ENCODE data around the gene CAMK2B.

CAMK2B gene

DNA sequence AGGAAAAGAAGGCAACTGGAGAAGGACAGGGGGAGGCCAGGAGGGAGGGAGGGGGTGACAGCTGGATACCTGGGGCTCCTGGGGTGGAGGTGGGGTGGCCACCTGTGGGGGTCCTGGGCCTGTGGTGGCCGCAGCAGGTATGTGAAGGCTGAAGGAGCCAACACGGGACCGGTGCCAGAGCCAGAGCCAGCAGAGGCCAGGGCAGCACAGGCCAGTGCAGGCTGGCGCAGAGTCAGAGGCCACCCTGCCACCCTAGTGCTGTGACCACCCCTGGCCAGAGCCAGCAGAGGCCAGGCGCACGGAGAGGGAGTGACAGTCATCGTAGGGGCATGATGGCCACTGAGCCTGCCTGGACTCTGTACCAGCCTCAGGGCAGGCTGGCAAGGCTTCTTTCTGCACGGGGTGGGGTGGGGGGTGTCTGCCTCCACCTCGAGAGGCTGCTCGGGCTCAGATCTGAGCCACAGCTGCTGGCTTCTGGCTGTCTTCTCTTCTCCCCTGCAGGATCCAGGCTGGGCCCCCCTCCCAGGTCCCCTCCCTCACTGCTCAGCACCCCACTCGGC lies 95.8 kb downstream of the CAMK2B start:
- no peak for DNase-seq (ENCODE audit: low spot score)

DNA sequence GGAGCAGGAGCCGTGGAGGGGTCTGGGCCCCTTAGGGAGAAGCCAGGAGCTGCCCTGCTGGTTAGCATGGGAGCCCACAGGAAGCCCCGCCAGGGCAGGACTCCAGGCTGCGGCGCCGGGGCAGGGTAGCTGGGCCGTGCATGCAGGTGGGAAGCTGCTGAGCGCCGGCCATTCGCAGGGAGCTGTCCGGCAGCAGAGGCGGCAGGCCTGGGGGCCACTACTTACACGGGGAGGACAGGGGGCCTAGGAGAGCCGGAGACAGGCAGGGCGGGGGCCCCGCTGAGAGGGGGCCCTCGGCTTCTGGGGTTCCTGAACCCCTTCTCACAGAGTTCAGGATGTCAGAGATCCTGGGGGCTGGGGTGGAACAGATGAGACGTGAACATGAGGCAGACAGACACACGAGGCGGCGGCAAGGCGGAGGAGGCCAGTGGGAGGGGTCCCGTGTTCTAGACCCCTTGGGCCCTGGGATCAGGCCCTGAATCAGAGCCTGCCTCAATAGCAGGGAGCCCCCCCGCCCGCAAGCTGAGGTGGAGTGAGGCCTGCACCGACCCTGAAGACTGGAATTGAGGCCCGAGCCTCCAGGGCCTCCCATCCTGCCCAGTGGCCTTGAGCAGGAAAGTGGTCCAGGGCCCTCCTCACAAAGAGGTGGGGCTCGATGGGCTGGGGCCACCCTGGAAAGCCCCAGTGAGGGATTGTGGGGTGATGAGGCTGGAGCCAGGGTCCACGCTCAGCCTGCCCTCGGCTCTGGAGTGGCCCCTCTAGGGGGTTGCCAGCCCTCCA lies 96.6 kb downstream of the CAMK2B start:
- DNase-seq (ENCODE audit: low spot score): no peak

DNA sequence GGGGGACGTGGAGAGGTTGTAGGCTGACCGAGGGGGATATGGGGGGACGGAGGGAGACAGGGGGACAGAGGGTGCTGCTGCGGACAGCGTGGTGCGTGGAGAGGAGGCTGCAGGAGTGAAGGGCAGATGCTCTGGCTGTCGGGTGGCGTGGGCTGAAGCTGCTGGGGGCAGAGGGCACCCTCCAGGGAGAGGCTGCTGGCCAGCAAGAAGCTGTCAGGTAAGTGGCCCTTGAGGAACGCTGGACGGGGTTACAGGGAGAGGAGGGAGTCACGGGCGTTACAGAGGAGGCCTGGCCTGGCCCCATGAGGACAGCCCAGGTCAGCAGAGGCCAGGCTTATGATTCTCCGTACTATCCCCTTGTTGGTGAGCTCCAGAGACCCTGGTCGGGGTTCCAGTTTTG lies 97.5 kb downstream of the CAMK2B start:
- DNase-seq (ENCODE audit: low spot score): no peak

DNA sequence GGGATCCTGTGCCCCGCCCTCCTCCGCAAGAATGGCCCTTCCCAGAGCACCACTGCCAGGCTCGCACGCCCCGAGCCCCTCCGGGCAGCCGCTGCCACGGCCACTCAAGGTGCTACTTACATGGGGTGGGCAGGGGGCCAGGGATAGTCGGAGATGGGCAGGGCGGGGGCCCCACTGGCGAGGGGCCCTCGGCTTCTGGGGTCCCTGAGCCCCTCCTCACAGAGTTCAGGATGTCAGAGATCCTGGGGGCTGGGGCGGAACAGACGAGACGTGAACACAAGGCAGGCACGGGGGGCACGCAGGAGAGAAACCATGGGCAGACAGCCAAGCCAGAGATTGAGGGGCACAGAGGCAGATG lies 99.0 kb downstream of the CAMK2B start:
- DNase-seq (ENCODE audit: low spot score): no peak

DNA sequence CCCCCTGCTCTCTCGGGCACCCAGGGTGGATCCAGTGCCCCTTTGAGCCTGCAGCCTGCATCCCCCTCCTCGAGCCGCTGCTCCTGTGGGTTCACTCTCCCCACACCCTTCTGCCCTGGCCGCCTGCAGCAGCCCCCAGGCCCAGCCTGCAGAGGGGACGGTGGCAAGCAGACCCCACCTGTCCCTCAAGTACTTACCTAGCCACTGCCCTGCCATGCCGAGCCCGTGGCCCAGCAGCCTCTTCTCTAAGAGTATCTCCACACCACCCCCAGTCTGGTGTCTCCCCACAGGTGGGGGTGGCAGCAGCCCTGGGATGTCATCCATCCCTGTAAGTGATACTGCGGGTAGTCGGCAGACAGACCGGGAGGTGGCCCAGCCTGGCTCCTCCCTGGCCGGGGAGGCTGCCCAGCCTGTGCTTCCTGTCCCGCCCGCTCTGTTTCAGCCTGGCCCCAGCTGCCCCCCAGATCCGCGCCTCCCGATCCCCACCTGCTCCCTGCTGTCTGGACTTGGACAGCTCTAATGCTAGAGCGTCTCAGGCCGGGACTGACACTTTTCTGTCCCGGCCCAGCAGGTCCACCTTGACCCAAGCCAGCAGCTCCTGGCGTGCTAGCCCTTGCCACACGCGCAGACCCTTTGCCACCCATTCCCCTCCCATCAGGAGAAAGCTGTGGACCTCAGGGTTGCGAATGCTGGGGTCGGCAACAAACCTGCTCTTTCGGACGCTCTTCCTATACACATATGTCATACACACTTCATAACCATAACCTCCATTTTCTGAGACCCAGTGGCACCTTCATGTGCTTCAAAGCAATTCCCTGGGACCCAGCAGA lies 99.6 kb downstream of the CAMK2B start:
- DNase-seq (ENCODE audit: low spot score): no peak

DNA sequence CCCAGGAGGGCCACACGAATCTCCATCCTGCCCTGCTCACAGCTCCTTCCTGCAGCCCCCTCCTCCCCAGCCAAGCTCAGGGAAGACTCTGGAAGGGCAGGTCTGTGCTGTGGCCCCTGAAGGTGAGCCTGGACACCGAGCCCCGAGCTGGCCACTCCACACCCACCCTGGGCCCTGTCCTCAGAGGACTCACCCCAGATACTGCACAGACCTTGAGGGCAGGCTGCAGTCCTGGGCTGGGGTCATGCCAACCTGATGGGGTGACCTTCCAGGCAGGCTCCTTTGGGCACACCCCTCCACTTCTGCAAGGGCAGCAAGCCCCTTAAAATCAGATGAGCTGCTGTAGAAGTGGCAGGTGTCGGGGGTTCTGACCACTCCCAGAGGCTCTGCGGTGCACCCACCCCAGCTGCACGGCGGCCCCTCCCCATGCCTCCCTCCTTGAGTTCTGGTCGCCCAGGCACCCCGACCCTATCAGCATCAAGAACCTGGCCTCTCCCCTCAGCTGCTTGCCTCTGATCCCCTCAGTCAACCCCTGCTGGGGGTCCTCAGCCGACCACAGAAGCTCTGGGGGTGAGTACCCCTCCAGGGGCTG lies 100.3 kb downstream of the CAMK2B start:
- DNase-seq (ENCODE audit: low spot score): no peak

DNA sequence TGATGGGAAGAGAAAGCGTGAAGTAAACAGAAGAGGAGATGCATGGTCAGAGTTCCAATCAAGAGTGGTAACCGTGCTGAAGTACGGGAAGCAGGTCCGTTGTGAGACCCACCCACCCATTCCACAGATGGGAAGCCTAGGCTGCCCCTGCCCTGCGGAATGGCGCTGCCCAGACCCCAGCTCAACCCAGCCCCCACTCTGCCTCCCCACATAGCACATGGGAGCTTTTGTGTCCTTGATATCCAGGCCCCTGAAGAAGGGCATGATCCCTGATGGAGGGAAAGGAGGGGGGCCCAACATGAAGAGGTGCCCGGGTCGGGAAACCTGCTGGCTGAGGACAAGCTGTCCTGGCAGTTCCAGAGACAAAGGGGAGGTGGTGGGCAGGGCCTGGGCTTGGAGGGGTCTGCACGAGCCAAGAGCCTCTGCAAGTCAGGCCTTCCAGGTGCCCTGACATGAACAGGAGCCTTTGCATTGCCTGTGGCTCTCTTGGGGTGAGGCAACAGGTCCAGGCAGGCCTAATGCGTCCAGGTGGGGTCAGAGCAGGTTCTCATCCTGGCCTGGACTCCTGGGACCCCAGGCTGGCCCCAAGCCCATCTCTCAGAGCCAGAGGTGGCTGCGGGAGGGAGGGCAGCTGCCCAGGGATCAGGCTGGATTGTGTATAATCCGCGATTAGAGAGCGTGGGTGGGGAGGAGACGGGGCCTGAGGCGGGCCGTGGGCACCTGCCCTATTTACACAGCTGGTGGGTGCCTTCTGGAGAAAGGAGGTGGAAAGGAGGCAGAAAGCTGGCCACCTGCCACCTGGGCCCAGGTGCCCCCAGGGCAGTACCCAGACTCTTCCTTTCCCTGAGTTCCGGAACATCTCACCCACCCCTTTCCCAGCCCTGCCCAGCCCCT lies 101.1 kb downstream of the CAMK2B start:
- no peak for DNase-seq (ENCODE audit: low spot score)

DNA sequence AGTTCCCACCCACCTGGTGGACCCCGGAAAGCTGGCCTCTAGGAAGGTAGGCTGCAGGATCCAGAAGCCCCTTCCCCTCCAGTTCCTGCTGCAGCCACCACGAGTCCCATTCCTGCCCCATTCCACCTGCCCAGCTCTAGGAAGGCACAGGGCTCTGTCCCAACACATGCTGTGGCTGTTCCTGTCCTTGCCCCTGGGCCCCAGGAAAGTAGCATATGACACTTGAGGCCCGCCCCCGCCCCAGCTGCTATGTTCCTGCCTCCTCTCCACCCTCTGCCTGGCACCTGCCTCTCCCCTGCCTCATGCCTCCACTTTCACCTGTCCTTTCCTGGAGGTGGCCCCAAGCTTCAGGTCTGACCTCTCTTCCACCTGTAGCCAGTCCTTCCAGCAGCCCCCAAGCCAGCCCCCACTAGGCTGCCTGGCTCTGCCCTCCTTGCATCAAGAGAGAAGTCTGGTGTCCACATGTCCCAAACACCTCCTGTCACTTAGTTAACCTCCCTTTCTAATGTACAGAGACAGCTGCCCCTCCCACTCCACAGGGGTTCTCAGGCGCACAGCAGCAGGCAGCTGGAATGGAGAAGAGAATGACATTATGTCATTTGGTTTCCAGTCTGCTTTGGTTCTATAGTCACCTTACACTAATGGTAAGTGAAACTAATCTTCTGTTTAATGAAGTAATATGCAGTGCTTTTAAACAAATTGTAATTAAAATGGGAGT lies 101.9 kb downstream of the CAMK2B start:
- DNase-seq (ENCODE audit: low spot score): no peak

DNA sequence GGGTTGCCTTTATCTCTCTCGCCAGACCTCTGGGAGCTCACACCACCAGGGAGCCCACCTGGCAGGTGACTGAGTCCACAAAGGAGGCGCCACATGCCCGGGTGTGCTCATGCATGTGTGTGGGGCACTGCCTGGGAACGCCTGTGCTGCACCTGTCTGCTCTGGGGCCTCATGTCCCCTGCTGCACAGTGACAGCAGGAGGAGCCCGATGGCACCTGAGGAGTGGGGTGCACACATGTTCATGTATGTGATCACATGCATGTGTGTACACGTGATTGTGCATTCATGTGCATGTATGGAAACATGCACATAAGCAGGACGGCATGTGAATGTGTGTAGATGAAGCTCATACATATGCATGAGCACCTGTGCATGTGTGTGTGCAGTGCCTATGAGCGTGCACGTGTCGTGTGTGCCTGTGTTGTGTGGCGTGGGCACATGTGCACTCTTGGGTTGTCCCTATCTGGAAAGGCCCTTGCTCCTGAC lies 102.6 kb downstream of the CAMK2B start:
- DNase-seq (ENCODE audit: low spot score): no peak

DNA sequence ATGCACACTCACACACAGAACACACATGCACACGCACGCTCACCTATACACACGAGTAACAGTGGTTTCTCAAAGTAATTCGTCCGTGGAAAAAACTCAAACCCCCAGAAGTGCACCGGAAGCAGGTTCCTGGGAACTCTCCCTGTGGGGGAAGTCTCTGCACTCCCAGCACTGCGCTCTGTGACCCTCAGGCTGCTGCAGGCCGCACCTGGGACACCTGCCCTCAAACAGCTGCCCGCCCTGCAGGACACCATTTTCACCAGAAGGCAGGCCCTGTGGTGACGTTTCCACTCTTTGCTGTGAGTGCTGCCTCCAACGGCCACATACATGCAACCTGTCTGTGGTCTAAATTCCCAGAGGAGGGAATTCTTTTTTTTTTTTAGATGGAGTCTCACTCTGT lies 103.3 kb downstream of the CAMK2B start:
- no peak for DNase-seq (ENCODE audit: low spot score)

DNA sequence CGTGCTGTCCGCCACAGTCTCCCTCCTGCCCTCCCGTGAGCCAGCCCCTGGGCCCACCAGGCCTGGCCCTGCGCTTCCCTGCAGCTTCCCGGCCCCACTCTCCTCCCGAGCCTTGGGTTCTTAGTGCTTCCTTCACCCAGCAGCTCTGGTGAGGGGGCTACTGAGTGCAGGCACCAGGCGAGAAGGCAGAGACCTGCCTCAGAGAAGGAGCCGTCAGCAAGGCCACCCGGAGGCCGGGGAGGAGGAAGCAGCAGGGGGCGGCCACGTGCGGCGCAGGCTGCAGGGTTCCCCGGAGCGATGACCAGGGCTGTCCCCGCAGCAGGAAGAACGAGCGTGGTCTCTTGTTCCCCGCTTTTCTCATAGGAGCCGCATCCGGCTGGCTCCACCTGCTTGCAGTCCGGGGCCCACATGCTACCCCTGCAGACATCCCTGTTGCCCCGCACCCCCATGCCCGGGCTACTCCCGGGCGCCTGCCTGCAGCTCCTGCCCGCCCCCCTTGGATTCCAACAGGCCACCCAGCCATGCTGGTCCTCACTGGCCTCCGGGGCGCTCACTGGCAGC lies 104.1 kb downstream of the CAMK2B start:
- DNase-seq (ENCODE audit: low spot score): no peak

DNA sequence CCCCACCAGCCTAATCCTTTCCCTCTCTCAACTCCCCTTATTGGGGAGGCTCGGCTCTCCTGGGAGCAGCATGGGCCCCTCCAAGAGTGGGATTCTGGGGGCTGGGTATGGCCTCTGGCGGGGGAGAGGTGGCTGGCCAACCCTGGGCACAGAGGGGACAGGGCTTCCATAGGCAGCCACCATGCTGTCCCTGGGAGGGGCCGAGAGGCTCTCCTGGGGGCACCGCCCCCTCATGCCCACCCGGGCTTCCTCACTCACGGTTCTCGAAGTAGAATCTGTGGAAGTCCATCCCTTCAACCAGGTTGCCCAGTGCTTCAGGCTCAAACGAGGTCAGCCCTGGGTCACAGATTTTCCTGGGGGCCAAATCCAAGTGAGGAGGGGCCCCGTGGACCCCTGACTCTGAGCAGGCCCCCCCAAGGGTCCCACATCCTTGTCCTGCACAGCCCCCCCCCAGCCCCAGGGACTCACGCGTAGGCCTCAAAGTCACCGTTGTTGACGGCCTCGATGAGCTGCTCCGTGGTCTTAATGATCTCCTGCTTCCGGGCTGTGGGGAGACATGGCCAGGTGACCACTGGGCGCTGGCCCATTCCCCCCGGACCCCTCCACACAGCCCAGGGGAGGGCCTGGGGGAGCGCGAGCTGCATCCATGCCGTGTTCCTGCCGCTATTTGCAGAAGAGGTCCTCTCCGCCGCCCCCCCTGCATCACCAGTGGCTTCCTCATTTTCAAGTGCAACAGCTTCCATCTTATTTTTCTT lies 104.9 kb downstream of the CAMK2B start:
- DNase-seq (ENCODE audit: low spot score): no peak

DNA sequence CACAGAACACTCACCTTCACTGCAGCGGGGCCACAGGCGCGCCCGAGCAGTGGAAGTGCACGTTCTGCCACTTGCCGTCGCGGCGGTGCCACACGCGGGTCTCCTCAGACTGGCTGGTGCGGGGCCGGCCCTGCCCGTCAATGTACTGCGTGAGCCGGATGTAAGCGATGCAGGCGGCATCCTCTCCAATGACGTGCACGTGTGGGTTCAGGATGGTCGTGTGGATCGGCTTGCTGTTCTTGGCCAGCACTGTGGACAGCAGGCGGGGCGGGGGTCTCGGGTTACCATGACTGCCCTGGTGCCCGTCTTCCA lies 105.4 kb downstream of the CAMK2B start:
- no peak for DNase-seq (ENCODE audit: low spot score)

DNA sequence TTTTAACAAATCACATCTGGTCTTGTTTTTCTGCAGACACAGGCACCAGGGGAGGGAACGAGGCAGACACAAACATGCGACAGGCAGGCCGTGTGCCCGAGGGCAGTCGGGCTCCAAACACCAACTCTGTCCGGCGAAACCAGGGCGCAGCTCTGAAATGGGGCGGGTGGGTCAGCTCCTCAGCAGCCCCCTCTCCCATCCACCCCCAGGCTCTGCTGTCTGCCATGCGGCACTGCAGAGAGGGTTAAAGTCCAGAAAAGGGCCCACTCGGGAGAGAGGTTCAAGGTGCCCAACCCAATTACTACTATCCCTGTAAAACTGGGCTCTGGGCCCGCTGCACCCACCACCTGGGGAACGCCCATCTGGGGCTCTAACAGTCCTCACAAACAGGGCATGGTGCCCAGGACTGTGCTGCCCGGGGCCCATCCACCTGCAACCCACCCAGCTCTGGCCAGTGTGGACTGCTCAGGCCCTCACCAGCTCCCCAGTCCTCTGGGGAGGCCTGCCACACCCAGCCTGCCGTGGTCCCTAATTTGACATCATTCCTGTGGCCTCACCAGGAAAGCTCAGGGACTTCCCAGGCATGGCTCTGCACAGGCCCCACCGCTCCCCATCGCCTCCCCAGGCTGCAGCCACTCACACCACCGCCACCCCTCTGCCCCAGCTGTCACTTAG lies 105.9 kb downstream of the CAMK2B start:
- DNase-seq (ENCODE audit: low spot score): no peak

DNA sequence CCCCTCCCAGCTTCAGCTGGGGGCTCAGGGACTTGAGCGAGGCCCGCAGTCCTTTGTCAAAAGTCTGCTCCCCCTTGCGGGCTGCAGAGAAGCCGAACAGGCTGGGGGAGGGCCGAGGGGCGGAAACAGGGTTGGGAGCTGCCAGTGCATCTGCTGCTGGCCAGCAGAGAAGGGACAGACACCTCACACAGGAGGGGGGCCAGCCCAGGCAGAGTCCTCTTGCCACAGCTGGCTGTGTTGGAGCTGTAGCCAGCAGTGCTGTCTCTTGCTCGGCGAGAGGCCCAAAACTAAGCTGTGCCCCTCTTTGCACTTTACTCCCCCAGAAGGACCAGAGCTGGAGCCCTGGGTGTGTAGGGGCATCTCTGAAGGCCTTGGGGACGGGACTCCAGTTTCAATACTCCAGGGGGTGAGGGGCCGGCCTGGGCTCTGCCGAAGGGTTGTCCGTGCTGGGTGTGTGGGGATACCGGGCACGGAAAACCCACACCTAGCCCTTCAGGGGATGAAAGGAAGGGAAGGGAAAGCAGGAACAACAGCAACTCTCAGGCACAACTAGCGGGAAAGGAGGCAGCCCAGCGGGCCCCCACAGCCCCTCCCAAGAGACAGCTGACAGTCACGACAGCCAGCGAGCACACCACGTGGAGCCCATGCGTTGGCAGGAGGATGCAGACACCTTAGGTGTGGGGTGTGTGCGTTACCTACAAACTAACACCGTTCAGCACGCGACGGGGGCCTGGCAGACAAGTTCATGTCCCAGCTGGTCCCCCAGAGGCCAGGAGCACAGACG lies 106.8 kb downstream of the CAMK2B start:
- DNase-seq (ENCODE audit: low spot score): no peak

DNA sequence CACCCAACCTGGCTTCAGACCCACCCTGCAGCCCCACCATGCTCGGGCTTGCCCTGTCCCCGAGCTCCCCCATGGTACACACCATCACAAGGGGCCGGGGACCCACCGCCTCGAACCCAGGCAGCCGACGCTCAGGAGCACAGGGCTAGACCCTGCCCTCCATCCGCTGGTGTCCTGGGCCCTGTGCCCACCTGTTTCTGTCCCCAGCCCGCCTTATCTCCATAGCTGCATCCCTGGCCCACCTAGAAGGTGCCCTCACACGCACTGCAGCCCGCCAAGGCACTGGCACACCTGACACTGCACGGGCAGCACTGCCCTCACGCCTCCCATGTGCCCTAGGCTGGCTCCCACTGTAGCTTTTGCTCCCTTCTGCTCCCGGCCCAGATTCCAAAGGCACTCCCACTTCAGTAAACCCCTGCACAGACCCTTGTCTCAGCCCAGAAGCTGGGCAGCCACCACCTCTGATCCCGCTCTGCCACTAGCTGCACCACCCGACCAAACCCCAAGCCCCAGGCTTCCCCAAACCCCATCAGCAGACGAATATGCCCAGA lies 107.5 kb downstream of the CAMK2B start:
- DNase-seq (ENCODE audit: low spot score): no peak

DNA sequence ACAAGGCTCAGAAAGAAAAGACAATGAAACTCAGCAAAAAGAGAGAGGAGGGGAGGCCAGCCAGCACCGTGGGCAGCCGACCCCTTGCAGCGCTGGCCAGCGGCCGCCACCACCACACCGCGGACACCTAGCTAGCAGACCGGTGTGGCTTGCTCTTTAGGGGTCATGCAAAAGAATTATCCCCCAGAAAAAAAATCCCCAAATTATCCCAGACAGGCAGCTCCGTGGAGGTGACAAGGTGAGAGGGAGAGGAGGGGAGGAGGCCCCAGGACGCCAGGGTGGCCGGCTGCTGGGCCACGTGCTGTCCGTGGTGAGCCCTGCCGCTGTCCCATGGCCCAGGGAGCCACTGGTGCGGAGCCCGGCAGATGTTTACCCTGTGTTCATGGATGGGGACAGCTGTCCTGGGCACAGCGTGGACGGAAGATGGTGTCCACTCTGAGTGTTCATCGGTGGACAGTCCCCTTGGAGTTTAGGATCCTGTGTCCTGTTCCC lies 108.1 kb downstream of the CAMK2B start:
- no peak for DNase-seq (ENCODE audit: low spot score)

DNA sequence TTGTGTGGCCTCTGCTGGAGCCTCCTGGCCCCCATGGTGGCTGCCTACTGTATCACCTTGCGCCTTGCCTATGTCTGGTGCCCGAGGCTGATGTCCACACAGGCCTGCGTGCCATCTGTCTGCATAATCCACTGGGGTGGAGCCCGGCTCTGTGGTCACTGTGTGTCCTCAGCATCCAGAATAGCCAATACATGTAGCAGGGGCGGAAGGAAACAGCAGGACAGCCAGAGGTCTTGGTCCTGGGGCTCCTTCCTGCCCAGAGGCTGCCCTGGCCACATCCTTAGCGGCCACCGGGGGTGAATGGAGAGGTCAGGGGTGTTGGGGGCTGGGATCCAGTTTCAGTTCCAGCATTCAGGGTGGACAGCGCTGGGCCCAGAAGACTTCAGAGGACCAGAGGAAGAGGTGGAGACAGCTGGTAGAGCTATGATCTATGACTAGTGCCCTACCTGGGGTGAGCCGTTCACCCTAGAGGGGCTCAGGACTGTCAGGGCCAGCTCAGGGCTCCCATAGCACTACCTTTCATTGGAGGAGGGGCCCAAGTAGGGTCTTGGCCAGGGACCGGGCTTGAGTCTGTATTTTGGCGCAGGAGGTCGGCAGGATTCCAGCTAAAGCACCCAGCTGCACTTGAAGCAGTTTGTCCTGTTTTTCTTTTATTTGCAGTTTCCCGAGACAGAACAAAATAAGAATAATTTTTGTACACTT lies 108.7 kb downstream of the CAMK2B start:
- DNase-seq (ENCODE audit: low spot score): no peak

Measured in kidney capillary endothelial cell (primary cell).